Activated CD8-positive, alpha-beta T cell treated with anti-CD3 and anti-CD28 coated beads for 36 hours (primary cell): Measurements from ENCODE around the gene KCNIP4. TPM values are rescaled to one million over a fixed set of nuclear protein-coding genes. Genes with fewer than 3 reads are reported as not detected.

Experiments
- ATAC-seq: fragments of 200-7000 bp; cut with Tn5 transposase; one replicate; pipeline ENCODE4 v1.10.0; 2021; ENCODE audit warnings: mild to moderate bottlenecking, moderate library complexity
- CTCF ChIA-PET: fragments of 350-600 bp; sonication (Branson Sonifier 250); formaldehyde crosslinking; loops from one replicate; lab custom pipeline; 2021; ENCODE audit warnings: antibody characterized with exemption; lab: Charles Lee
- POLR2A ChIA-PET: fragments of 350-600 bp; sonication (Branson Sonifier 250); formaldehyde crosslinking; loops from one replicate; lab custom pipeline; 2021; ENCODE audit warnings: antibody characterized with exemption; lab: Charles Lee
- DNase-seq: peaks from one replicate; pipeline ENCODE4 v3.0.0-alpha.2; 2020
- H3K27ac Mint-ChIP-seq: one replicate; pipeline ENCODE4 v1.8.0; 2021; ENCODE audit warnings: mild to moderate bottlenecking, mixed read lengths
- H3K27me3 Mint-ChIP-seq: one replicate; pipeline ENCODE4 v1.8.0; 2021; ENCODE audit warnings: mixed read lengths
- H3K36me3 Mint-ChIP-seq: one replicate; pipeline ENCODE4 v1.8.0; 2021; ENCODE audit warnings: low read depth, mixed read lengths
- H3K4me1 Mint-ChIP-seq: one replicate; pipeline ENCODE4 v1.8.0; 2021; ENCODE audit warnings: low read depth, mixed read lengths
- H3K4me3 Mint-ChIP-seq: one replicate; pipeline ENCODE4 v1.8.0; 2021; ENCODE audit warnings: mild to moderate bottlenecking, moderate library complexity, mixed read lengths
- H3K9me3 Mint-ChIP-seq: one replicate; pipeline ENCODE4 v1.8.0; 2021; ENCODE audit warnings: mixed read lengths
- CTCF ChIP-seq: fragments of 200-600 bp; IDR thresholded peaks from one replicate; pipeline ENCODE4 v1.8.0; 2022; ENCODE audit warnings: antibody characterized with exemption, mild to moderate bottlenecking
- intact Hi-C: fragments of 100-400 bp; cut with micrococcal nuclease; formaldehyde crosslinking; loops from one replicate; pipeline ENCODE4 v1.10.0; 2022
- total RNA-seq, 2 experiments: library from RNA; stranded (reverse); gene quantifications; one replicate each; pipeline ENCODE4 v1.2.3, GENCODE V29; 2021

The KCNIP4 gene
- total RNA-seq, 2 experiments from 2014 or later = not detected

- TF ChIP-seq CTCF = no peak
- Mint-ChIP-seq H3K36me3 (no peaks in the 10 kb centered on the region), H3K9me3 (peaks cover 3% of the 10 kb centered on the region), H3K4me1 (no peaks in the 10 kb centered on the region), H3K4me3 (no peak overlapping the region), H3K27ac (no peak overlapping the region), H3K27me3 (no peaks in the 10 kb centered on the region)
- intact Hi-C loops = no loop called here
- ChIA-PET POLR2A (no interaction called here), CTCF (no interaction called here)
- DNase-seq (no peak), ATAC-seq (no peak)
Measured at GRCh38 chr4:21002286-21002685, 946.3 kb downstream of the KCNIP4 start.

DNA sequence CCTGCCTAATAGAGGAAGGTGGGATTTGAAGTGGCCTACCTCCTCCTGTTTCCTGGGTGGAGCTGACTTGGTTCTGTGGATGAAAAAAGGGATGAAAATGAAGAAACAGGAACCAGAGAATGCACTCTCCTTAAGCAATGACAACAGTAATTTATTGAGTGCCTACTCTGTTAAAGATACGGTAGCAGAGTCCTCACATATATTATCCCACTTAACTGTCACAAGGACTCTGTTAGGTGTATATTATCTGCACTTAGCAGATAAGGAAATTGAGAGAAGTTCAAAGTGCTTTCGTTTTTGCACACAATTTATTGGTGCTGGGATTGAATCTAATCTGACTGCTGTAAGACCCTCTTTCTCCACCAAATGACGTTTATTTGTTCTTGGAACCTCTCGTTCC lies 947.1 kb downstream of the KCNIP4 start:
- CTCF ChIA-PET = no interaction called here
- Mint-ChIP-seq H3K9me3 (peaks cover 1% of the 10 kb centered on the region), H3K4me3 (no peak overlapping the region), H3K27ac (no peak overlapping the region), H3K27me3 (no peaks in the 10 kb centered on the region), H3K36me3 (no peaks in the 10 kb centered on the region), H3K4me1 (no peaks in the 10 kb centered on the region)
- intact Hi-C loops = no loop called here
- DNase-seq (no peak), ATAC-seq (no peak)
- POLR2A ChIA-PET = interaction anchor here (1.1 kb wide), 1 partner anchor 11 kb away, joined by 3 read pairs; no protein-coding TSS in a partner anchor
- no peak for TF ChIP-seq CTCF

GRCh38 chr4:20997886-20998285 lies 950.7 kb downstream of the KCNIP4 start:
- CTCF ChIA-PET = no interaction called here
- ATAC-seq = no peak

GRCh38 chr4:20995610-20996009 lies 953.0 kb downstream of the KCNIP4 start:
- DNase-seq (no peak), ATAC-seq (no peak)
- POLR2A ChIA-PET = no interaction called here
- H3K4me3 Mint-ChIP-seq = no peak overlapping the region
- no peaks in the 10 kb centered on the region for H3K9me3 Mint-ChIP-seq
- CTCF ChIA-PET = no interaction called here
- no peaks in the 10 kb centered on the region for H3K4me1 Mint-ChIP-seq
- no peak for TF ChIP-seq CTCF
- intact Hi-C loops = no loop called here
- H3K36me3 Mint-ChIP-seq = no peaks in the 10 kb centered on the region
- H3K27me3 Mint-ChIP-seq = no peaks in the 10 kb centered on the region
- no peak overlapping the region for H3K27ac Mint-ChIP-seq

More at GRCh38 chr4:20997886-20998285, 950.7 kb downstream of the KCNIP4 start:
- TF ChIP-seq CTCF = no peak
- no peak overlapping the region for H3K27ac Mint-ChIP-seq
- H3K4me1 Mint-ChIP-seq = no peaks in the 10 kb centered on the region
- no peaks in the 10 kb centered on the region for H3K27me3 Mint-ChIP-seq
- no peak overlapping the region for H3K4me3 Mint-ChIP-seq
- intact Hi-C loops = no loop called here
- no peaks in the 10 kb centered on the region for H3K9me3 Mint-ChIP-seq
- no peaks in the 10 kb centered on the region for H3K36me3 Mint-ChIP-seq
- DNase-seq = no peak
- POLR2A ChIA-PET = no interaction called here

GRCh38 chr4:20995015-20995414 lies 953.6 kb downstream of the KCNIP4 start:
- Mint-ChIP-seq H3K27ac (no peak overlapping the region), H3K4me1 (no peaks in the 10 kb centered on the region), H3K9me3 (no peaks in the 10 kb centered on the region), H3K27me3 (no peaks in the 10 kb centered on the region), H3K36me3 (no peaks in the 10 kb centered on the region), H3K4me3 (no peak overlapping the region)
- no peak for TF ChIP-seq CTCF
- POLR2A ChIA-PET = no interaction called here
- CTCF ChIA-PET = no interaction called here
- intact Hi-C loops = no loop called here
- DNase-seq (no peak), ATAC-seq (no peak)
